AML-193 (cell line): ENCODE data around the gene PRAMEF33.
A peak's percentile ranks its signal among the peaks of the same experiment; 100 is the strongest.
"Not testable (repeated sequence)": the region's sequence is repeated elsewhere in the genome, so short reads cannot be mapped to it uniquely, and the experiment has no call there.

Source experiments
- DNase-seq, 2 experiments: peaks; one replicate each; lab custom pipeline; 2025; lab: John Stamatoyannopoulos, UW

PRAMEF33 gene, protein sequence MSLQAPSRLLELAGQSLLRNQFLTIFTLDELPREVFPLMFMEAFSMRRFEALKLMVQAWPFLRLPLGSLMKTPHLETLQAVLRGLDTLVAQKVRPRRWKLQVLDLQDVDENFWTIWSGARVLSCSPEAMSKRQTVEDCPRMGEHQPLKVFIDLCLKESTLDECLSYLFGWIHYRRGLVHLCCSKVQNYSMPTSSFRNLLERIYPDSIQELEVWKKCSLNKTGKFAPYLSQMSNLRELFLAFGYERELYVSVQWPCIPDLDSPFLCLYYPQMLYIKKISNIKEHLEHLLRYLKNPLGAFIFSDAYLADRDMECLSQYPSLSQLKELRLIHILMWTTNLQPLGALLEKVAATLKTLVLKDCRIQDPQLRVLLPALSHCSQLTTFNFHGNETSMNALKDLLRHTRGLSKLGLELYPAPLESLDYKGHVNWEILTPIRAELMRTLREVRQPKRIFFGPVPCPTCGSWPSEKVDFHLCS

DNA sequence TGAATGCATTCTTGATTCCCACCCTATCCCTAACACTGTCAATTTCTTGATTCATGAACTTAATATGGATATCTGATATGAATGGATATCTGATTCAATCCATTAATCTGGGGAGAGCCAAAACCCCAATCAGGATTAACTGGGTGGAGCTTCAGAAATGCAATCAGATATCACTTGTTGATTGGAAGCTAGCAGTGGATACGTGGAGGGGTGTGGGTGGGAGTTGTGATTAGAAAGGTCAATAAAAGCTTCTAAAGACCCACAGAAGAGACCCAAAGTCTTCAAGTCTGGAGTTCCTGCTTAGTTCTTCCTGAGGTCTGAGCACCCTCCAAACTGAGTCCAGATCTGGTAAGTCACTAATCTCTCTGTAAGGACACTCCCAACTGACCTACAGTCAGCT is at the start of gene PRAMEF33:
Gene PRAMEF33, plus strand, starts transcription at position 301 of the 400 bp plus-strand sequence. CDS start 2,416 bp downstream, outside the sequence.
- DNase-seq: not testable (repeated sequence)

DNA sequence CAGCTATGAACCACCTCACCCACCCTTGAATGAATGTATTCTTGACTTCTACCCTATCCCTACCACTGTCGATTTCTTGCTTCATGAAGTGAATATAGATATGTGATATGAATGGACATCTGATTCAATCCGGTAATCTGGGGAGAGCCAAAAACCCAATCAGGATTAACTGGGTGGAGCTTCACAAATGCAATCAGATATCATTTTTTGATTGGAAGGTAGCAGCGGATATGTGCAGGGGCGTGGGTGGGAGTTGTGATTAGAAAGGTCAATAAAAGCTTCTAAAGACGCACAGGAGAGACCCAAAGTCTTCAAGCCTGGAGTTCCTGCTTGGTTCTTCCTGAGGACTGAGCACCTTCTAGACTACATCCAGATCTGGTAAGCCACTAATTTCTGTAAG is 49.4 kb upstream of the PRAMEF33 start, which contains the start of gene PRAMEF5:
Gene PRAMEF5, plus strand, starts transcription at position 301 of the 400 bp plus-strand sequence. CDS start 5,071 bp downstream, outside the sequence.
- not testable (repeated sequence) for DNase-seq

- DNase-seq: not testable (repeated sequence)
Measured at GRCh38 chr1:13265124-13265523, 38.2 kb upstream of the PRAMEF33 start.

GRCh38 chr1:13277016-13277415 is 26.3 kb upstream of the PRAMEF33 start:
- DNase-seq: not testable (repeated sequence)

- not testable (repeated sequence) for DNase-seq
Measured at GRCh38 chr1:13279617-13280016, 23.7 kb upstream of the PRAMEF33 start.

DNA sequence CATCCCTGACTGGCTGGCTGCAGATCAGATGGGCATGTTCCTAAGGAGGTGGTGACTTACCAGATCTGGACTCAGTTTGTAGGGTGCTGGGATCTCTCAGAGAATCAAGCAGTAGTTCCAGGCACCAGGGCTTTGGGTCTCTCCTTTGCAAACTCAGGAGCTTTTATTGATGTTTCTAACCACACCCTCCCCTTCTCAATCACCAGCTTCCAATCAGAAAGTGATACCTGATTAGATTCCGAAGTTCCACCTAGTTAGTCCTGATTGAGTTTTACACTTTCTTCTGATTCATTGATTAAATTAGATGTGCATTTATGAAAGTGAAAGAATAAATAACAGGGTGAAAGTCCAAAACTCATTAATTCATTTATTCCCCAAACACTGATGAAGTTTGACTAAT is 18.3 kb upstream of the PRAMEF33 start, which contains the start of gene PRAMEF8:
Gene PRAMEF8, minus strand, starts transcription at position 101 of the 400 bp plus-strand sequence. CDS start 1,046 bp downstream, outside the sequence.
- DNase-seq: not testable (repeated sequence)

DNA sequence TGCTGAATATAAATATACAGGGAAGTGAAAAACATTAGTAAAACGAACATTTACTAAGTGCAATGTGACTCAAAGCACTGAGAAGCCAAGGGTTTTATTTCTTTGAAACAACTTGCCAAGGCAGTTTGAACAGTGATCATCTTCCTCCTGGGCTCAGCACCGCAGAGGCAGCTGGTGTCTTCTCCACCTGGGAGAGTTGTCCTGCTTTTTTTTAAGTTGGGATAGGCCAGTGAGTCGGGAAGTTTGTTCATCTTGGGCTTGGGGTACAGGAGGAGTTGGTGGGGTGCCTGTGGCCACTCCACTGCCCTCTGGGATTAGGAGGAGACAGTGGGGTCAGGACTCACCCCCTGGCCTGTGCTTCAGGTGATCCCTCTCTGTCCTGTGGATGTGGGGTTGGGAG is 14.3 kb upstream of the PRAMEF33 start:
- DNase-seq: not testable (repeated sequence)

GRCh38 chr1:13297216-13297931 is 6.0 kb upstream of the PRAMEF33 start:
- not testable (repeated sequence) for DNase-seq

- DNase-seq: not testable (repeated sequence)
Measured at GRCh38 chr1:13298699-13299098, 4.6 kb upstream of the PRAMEF33 start.

- not testable (repeated sequence) for DNase-seq
Measured at GRCh38 chr1:13302197-13302596, 1.1 kb upstream of the PRAMEF33 start.

DNA sequence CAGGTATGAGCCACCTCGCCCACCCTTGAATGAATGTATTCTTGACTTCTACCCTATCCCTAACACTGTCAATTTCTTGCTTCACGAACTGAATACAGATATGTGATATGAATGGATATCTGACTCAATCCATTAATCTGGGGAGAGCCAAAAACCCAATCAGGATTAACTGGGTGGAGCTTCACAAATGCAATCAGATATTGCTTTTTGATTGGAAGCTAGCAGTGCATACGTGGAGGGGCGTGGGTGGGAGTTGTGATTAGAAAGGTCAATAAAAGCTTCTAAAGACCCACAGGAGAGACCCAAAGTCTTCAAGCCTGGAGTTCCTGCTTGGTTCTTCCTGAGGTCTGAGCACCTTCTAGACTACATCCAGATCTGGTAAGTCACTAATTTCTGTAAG is 11.9 kb downstream of the PRAMEF33 start, which contains the start of gene PRAMEF15:
Gene PRAMEF15, plus strand, starts transcription at position 301 of the 400 bp plus-strand sequence. CDS start 2,827 bp downstream, outside the sequence.
- not testable (repeated sequence) for DNase-seq

- DNase-seq: not testable (repeated sequence)
Measured at GRCh38 chr1:13342496-13342895, 39.2 kb downstream of the PRAMEF33 start.

DNA sequence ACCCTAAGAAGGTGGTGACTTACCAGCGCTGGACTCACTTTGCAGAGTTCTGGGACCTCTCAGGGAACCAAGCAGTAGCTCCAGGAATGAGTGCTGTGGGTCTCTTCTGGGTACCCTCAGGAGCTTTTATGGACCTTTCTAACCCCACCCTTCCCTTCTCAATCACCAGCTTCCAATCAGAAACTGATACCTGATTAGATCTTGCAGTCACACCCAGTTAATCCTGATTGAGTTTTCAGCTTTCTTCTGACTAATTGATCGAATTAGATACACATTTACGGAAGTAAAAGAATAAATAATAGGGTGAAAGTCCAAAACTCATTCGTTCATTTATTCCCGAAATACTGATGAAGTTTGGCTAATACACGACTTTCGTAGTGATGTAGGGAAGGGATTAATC is 43.7 kb downstream of the PRAMEF33 start, which contains the start of gene PRAMEF14:
Gene PRAMEF14, minus strand, starts transcription at position 101 of the 400 bp plus-strand sequence. CDS start 1,820 bp downstream, outside the sequence.
- not testable (repeated sequence) for DNase-seq

DNA sequence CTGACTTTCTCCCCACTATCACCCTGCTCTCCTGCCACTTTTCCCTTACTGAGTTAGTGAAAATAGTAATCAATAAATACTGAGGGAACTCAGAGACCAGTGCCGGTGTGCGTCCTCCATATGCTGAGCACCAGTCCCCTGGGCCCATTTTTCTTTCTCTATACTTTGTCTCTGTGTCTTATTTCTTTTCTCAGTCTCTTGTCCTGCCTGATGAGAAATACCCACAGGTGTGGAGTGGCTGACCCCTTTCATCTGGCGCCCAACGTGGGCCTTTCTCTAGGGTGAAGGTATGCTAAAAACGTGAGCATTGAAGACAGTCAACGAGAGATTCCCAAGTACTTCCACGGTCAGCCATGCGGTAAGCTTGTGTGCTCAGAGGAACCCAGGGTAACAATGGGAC is 50.1 kb downstream of the PRAMEF33 start:
- DNase-seq: not testable (repeated sequence)

DNA sequence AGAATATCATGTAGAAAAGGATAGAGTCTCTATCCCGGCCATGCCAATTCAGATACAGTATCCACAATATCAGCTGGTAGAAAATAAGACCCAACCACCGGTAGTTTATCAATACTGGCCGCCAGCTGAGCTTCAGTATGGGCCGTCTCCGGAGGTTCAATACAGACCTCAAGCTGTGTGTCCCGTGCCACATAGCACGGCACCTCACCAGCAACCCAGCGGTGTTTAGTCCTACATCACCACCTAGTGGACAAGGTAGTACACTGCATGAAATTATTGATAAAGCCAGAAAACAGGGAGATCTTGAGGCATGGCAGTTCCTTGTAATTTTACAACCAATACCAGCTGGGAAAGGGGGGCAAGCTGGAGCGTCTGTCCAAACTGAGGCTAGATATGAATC is 51.1 kb downstream of the PRAMEF33 start:
- not testable (repeated sequence) for DNase-seq

DNA sequence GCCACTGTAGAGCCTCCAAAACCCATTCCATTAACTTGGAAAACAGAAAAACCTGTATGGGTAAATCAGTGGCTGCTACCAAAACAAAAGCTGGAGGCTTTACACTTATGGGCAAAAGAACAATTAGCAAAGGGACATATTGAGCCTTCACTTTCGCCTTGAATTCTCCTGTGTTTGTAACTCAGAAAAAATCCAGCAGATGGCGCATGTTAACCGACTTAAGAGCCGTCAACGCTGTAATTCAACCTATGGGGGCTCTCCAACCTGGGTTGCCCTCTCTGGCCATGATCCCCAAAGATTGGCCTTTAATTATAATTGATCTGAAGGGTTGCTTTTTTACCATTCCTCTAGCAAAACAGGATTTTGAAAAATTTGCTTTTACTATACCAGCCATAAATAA is 53.4 kb downstream of the PRAMEF33 start:
- peak; percentile 16 to 47 for DNase-seq
